Activated naive CD8-positive, alpha-beta T cell treated with anti-CD3 and anti-CD28 coated beads for 36 hours (primary cell): ENCODE data around the gene TNNT3. TPM values are rescaled to one million over a fixed set of nuclear protein-coding genes. Genes with fewer than 3 reads are reported as not detected.

Source experiments
- DNase-seq: peaks from one replicate; pipeline ENCODE4 v3.0.0; 2021
- H3K27ac Mint-ChIP-seq: one replicate; pipeline ENCODE4 v1.8.0; 2022; ENCODE audit warnings: mild to moderate bottlenecking, moderate library complexity, mixed read lengths
- H3K27me3 Mint-ChIP-seq: one replicate; pipeline ENCODE4 v1.8.0; 2022; ENCODE audit warnings: mild to moderate bottlenecking, mixed read lengths
- H3K36me3 Mint-ChIP-seq: one replicate; pipeline ENCODE4 v1.8.0; 2021; ENCODE audit warnings: mild to moderate bottlenecking, mixed read lengths
- H3K4me1 Mint-ChIP-seq: one replicate; pipeline ENCODE4 v1.8.0; 2021; ENCODE audit warnings: mixed read lengths
- H3K4me3 Mint-ChIP-seq: one replicate; pipeline ENCODE4 v1.8.0; 2022; ENCODE audit warnings: mild to moderate bottlenecking, moderate library complexity, mixed read lengths
- H3K9me3 Mint-ChIP-seq: one replicate; pipeline ENCODE4 v1.8.0; 2022; ENCODE audit warnings: mixed read lengths
- total RNA-seq, 2 experiments: library from RNA; stranded (reverse); gene quantifications; one replicate each; pipeline ENCODE4 v1.2.3, GENCODE V29; 2021

TNNT3 gene
- total RNA-seq, 2 experiments from 2014 or later, result 0.50 to 0.54 TPM

DNA sequence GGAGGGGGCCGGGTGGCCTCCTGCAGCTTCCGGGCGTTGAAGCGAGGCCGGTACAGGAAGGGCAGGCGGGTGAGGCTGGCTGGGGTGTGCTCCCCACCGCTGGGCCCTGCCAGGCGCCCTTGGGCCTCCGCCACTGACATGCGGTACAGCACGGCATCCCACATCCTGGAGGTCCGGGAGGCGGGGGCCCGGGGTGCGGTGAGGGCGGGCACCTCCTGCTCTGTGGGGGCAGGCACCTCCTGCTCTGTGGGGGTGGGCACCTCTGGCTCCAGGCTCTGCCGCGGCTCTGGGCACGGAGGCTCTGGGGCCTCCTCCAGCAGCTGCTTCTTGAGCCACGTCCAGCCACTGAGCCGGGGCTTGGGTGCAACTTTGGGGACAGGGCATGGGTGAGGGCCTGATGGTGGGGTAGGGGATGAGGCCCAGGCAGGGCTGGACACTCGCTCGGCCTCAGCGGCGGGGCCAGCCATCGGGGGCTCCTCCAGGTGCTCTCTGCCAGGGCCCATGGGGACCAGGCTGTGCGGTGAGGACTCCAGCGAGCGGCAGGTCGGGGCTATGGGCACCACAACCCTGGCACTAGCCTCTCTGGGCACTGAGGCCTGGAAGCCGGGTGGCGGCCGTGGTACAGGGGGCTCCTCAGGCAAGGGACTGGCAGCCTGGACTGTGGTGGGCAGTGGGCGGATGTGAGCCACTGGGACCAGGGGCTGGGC lies 30.1 kb upstream of the TNNT3 start:
- peak overlapping the region; percentile 81 for H3K4me3 Mint-ChIP-seq
- peaks cover 21% of the 10 kb centered on the region for H3K36me3 Mint-ChIP-seq
- no peaks in the 10 kb centered on the region for H3K27me3 Mint-ChIP-seq
- no peaks in the 10 kb centered on the region for H3K9me3 Mint-ChIP-seq
- H3K27ac Mint-ChIP-seq, result peak overlapping the region; percentile 82
- H3K4me1 Mint-ChIP-seq, result peaks cover 22% of the 10 kb centered on the region
- DNase-seq, result peak; percentile 81

DNA sequence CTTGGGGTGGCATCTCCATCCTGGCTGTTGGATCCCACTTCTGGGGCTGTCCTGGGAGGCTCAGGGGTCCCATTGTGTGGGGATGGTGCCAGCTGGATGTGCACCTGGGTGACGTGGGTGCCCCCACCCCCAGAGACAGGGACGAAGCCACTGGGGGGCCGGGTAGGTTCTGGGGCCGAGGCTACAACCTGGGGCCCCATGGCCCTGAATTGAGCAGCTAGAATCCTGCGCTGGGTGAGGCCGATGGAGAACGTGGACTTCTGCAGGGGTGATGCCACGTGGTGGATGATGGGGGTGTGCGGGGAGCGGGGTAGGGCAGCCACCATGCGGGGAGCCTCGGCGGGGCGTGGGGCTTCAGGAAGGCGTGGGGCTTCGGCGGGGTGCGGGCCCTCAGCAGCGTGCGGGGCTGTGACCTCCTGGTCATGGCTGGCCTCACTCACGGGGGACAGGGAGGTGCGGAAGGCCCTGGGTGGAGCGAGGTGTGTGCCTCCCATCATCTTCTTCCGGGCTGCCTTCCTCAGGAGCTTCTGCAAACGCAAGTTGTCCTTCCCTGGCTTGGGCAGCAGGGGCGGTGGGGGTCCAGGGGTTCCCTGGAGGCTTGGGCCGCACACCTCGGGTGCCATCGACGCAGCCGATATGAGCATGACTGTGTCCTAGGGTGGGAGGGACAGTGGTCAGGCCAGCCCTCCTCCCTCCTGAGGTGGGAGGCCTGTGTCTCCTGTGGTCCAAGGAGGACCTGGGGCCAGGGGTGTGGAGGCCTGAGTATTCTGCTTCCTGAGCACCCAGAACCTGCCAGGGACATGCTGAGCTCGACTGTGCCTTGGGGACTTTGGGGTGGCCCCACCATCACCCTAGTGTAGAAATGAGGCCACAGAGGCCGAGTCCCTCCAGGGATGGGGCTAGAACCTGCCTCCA lies 29.3 kb upstream of the TNNT3 start:
- Mint-ChIP-seq H3K9me3 (no peaks in the 10 kb centered on the region), H3K4me1 (peaks cover 22% of the 10 kb centered on the region)
- DNase-seq, result peak; percentile 54

GRCh38 chr11:1890856-1891830 lies 28.4 kb upstream of the TNNT3 start:
- peak overlapping the region; percentile 82 for H3K27ac Mint-ChIP-seq
- H3K4me1 Mint-ChIP-seq, result peaks cover 22% of the 10 kb centered on the region
- DNase-seq, result peak; percentile 40
- H3K4me3 Mint-ChIP-seq, result peak overlapping the region; percentile 81
- no peaks in the 10 kb centered on the region for H3K27me3 Mint-ChIP-seq
- H3K36me3 Mint-ChIP-seq, result peaks cover 21% of the 10 kb centered on the region
- H3K9me3 Mint-ChIP-seq, result no peaks in the 10 kb centered on the region

More for the DNA sequence above, 29.3 kb upstream of the TNNT3 start:
- Mint-ChIP-seq H3K4me3 (peak overlapping the region; percentile 81), H3K27me3 (no peaks in the 10 kb centered on the region), H3K27ac (peak overlapping the region; percentile 82), H3K36me3 (peaks cover 21% of the 10 kb centered on the region)

GRCh38 chr11:1891831-1892115 lies 27.7 kb upstream of the TNNT3 start, which contains the start of gene PRR33:
TSS of gene PRR33 (minus strand) at chr11:1891895. CDS start at chr11:1890584, 1,311 bp downstream.
- H3K4me3 Mint-ChIP-seq, result peak within 1 kb of the TSS; percentile 81
- no peaks in the 10 kb centered on the region for H3K9me3 Mint-ChIP-seq
- H3K27me3 Mint-ChIP-seq, result peaks cover 2% of the 10 kb centered on the region
- peaks cover 21% of the 10 kb centered on the region for H3K36me3 Mint-ChIP-seq
- peak within 1 kb of the TSS; percentile 82 for H3K27ac Mint-ChIP-seq
- DNase-seq, result no peak
- peaks cover 22% of the 10 kb centered on the region for H3K4me1 Mint-ChIP-seq

- peak overlapping the region; percentile 53 for H3K27ac Mint-ChIP-seq
- H3K27me3 Mint-ChIP-seq, result peaks cover 5% of the 10 kb centered on the region
- H3K4me3 Mint-ChIP-seq, result peak overlapping the region; percentile 81
- H3K4me1 Mint-ChIP-seq, result peaks cover 25% of the 10 kb centered on the region
- peaks cover 21% of the 10 kb centered on the region for H3K36me3 Mint-ChIP-seq
- DNase-seq, result no peak
- no peaks in the 10 kb centered on the region for H3K9me3 Mint-ChIP-seq
Measured at GRCh38 chr11:1892116-1892515, 27.4 kb upstream of the TNNT3 start.

DNA sequence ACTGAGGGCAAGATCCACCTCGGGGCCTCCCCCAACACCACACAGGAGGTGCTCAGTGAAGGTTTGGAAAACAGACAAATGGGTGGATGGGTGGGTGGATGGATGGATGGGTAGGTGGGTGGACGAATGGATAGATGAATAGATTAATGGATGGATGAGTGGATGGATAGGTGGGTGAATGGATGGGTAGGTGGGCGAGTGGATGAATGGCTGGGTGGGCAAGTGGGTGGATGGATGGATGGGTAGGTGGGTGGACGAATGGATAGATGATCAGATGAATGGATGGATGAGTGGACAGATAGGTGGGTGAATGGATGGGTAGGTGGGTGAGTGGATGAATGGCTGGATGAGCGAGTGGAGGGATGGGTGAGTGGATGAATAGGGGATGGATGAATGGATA lies 26.9 kb upstream of the TNNT3 start:
- Mint-ChIP-seq H3K4me1 (peaks cover 25% of the 10 kb centered on the region), H3K4me3 (peak overlapping the region; percentile 81), H3K27ac (no peak overlapping the region), H3K36me3 (peaks cover 21% of the 10 kb centered on the region), H3K27me3 (peaks cover 7% of the 10 kb centered on the region), H3K9me3 (no peaks in the 10 kb centered on the region)
- no peak for DNase-seq

DNA sequence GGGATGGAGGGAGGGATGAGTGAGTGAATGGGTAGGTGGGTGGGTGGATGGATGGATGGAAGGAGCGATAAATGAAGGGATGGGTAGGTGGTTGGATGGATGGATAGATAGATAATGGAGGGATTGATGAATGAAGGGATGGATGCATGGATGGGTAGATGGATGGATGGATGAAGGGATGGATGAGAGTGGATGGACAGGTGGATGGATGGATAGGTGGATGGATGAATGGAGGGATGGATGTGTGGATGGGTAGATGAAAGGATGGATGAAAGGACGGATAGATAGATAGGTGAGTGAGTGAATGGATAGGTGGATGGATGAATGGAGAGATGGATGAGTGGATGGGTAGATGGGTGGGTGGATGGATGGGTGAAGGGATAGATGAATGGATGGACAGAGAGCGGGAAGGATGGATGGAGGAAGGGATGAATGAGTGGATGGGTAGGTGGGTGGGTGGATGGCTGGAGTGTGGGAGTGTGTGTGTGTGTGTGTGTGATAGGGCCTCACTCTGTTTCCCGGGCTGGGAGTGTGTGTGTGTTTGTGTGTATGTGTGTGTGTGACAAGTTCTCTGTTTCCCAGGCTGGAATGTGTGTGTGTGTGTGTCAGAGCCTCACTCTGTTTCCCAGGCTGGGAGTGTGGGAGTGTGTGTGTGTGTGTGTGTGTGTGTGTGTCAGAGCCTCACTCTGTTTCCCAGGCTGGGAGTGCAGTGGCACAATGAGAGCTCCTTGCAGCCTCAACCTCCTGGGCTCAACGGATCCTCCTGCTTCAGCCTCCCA lies 25.7 kb upstream of the TNNT3 start:
- Mint-ChIP-seq H3K9me3 (no peaks in the 10 kb centered on the region), H3K36me3 (peaks cover 20% of the 10 kb centered on the region), H3K27ac (peak overlapping the region; percentile 43), H3K27me3 (peaks cover 12% of the 10 kb centered on the region), H3K4me1 (peaks cover 21% of the 10 kb centered on the region), H3K4me3 (peak overlapping the region; percentile 7)
- DNase-seq, result no peak

DNA sequence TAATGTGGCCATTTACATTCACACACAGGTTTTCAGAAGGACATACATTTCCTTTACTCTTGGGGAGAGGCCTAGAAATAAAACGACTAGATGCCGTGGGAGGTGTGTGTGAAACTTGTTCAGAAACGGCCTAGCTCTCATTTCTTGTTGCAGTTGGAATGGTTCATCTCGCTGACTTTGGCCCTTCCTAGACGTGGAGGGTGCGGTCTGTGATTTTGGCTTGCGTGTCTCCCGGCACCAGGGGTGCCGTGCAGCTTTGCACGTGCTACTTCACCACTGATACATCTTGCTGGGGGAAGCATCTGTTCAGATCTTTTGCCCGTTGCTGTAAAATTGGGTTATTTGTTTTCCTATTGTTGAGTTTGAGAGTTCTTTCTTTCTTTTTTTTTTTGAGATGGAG lies 24.7 kb upstream of the TNNT3 start:
- Mint-ChIP-seq H3K36me3 (peaks cover 17% of the 10 kb centered on the region), H3K4me3 (no peak overlapping the region), H3K27me3 (peaks cover 12% of the 10 kb centered on the region), H3K4me1 (peaks cover 19% of the 10 kb centered on the region), H3K9me3 (no peaks in the 10 kb centered on the region), H3K27ac (no peak overlapping the region)
- no peak for DNase-seq

- DNase-seq, result no peak
- Mint-ChIP-seq H3K4me3 (no peak overlapping the region), H3K36me3 (peaks cover 17% of the 10 kb centered on the region), H3K9me3 (no peaks in the 10 kb centered on the region), H3K4me1 (peaks cover 15% of the 10 kb centered on the region), H3K27me3 (peaks cover 12% of the 10 kb centered on the region), H3K27ac (no peak overlapping the region)
Measured at GRCh38 chr11:1896468-1896867, 23.0 kb upstream of the TNNT3 start.

DNA sequence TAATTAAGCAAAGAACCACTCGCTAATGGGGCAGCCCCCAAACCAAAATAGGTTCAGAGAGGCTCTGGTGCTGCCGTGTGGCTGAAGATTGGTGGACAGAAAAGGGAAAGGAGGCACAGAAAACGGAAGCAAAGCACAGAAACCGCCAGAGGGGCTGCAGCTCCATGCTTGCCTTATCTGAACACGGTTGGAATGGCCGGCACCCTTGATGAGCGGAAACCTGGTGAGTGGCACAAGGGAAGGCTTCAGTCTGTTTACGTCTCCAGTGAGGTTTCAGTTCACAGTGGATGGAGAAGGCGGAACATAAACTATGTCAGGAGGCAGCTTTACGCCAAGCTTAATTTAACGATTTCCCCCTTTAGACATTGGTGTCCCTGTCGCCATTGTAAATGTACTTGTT lies 22.6 kb upstream of the TNNT3 start:
- no peak for DNase-seq
- Mint-ChIP-seq H3K36me3 (peaks cover 16% of the 10 kb centered on the region), H3K4me1 (peaks cover 14% of the 10 kb centered on the region), H3K27ac (no peak overlapping the region), H3K9me3 (no peaks in the 10 kb centered on the region), H3K4me3 (no peak overlapping the region), H3K27me3 (peaks cover 12% of the 10 kb centered on the region)

- Mint-ChIP-seq H3K9me3 (no peaks in the 10 kb centered on the region), H3K4me1 (peaks cover 3% of the 10 kb centered on the region), H3K4me3 (no peak overlapping the region), H3K27me3 (peaks cover 12% of the 10 kb centered on the region), H3K36me3 (no peaks in the 10 kb centered on the region), H3K27ac (no peak overlapping the region)
- no peak for DNase-seq
Measured at GRCh38 chr11:1899090-1899489, 20.4 kb upstream of the TNNT3 start.

GRCh38 chr11:1899686-1900085 lies 19.8 kb upstream of the TNNT3 start:
- no peak overlapping the region for H3K4me3 Mint-ChIP-seq
- no peaks in the 10 kb centered on the region for H3K9me3 Mint-ChIP-seq
- peaks cover 3% of the 10 kb centered on the region for H3K4me1 Mint-ChIP-seq
- H3K27me3 Mint-ChIP-seq, result peaks cover 12% of the 10 kb centered on the region
- H3K27ac Mint-ChIP-seq, result no peak overlapping the region
- no peaks in the 10 kb centered on the region for H3K36me3 Mint-ChIP-seq
- no peak for DNase-seq

DNA sequence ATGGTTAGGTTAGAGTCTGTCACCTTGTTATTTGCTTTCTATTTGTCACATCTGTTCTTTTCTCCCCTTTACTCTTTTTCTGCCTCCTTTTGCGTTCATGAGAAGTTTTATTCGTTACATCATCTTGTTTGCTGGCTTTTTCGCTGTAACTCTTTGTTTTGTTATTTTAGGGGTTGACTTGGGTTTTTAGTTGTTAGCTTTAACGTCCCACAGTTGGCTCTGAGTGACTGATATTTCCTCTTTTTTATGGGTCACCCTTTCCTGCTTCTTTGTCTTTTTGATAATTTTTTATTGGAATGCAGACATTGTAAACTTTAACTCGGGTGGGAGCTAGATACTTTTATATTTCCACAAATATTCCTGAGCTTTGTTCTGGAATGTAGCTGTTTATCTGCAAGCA lies 13.3 kb upstream of the TNNT3 start:
- Mint-ChIP-seq H3K27me3 (no peaks in the 10 kb centered on the region), H3K27ac (no peak overlapping the region), H3K9me3 (no peaks in the 10 kb centered on the region), H3K4me3 (no peak overlapping the region), H3K36me3 (no peaks in the 10 kb centered on the region), H3K4me1 (no peaks in the 10 kb centered on the region)
- DNase-seq, result no peak
